Eye (tissue), 1 donor: ENCODE results near the gene PRB3.

ENCODE experiments used
- DNase-seq: peaks from one replicate; pipeline ENCODE4 v3.0.0-alpha.2; 2015

PRB3 gene

DNA sequence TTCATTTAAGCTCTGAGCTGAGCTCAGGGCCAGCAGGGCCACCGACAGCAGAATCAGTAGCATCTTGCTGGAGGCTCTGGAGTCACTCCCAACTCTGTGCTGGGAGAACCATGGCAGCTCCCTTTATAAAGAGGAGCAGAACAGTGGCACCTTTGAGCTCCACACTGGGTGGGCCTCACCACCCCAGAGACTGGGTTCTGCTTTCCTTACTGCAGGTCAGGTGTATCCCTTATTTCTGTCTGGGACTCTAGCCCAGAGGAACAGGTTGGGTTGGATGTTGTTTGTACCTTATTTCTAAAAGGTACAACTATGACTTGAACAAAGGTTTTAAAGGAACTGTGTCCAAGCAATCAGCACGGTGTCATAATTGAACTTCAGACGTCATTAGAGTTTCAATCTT lies at the start of gene PRB3:
Gene PRB3 (minus strand): TSS at position 101 of the 400 bp plus-strand sequence. CDS start 38 bp downstream, at position 63.
- no peak for DNase-seq

DNA sequence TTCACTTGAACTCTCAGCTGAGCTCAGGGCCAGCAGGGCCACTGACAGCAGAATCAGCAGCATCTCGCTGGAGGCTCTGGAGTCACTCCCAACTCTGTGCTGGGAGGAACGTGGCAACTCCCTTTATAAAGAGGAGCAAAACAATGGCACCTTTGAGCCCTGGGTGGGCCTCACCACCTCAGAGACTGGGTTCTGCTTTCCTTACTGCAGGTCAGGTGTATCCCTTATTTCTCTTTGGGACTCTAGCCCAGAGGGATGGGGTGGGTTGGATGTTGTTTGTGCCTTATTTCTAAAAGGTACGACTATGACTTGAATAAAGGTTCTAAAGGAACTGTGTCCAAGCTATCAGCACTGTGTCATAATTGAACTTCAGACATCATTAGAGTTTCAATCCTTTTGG lies 40.8 kb upstream of the PRB3 start, which contains the start of gene PRB4:
Gene PRB4 (minus strand): TSS at position 101 of the 400 bp plus-strand sequence. CDS start 38 bp downstream, at position 63.
- no peak for DNase-seq

DNA sequence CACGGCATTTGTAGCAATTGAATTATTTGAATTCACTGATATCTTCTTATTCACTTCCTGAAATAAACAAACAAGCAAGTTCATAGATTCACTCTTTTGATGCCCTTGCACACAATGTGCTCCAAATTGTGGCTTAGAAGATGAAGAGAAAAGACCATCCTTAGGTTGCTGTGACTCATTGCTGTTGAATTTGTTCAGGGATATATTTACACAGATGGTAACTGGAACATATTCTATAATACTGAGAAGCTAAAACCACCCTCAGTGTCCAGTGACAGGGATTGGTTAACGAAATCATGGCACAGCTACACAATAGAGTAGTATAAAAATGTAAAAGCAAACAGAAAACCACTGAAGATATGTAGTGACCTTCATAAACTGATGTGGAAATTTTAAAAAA lies 37.6 kb upstream of the PRB3 start:
- DNase-seq: no peak

DNA sequence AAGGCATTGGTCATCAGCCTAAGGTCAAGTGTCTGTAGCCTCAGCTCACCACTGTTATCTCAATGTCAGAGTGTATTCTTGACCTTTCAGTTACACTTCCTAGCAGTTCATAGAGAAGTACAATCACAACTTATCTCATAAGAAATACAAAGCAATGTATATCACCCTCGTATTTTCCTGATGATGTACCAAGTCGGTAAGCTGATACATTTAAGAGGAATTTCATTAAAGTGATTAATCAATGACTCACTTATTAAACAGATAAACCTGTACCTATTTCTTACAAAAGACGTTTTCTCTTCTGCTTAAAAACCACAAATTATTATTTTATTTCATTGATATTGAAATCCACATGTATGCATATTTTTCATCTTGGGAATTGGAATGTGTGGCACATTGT lies 3.9 kb upstream of the PRB3 start:
- DNase-seq: no peak

DNA sequence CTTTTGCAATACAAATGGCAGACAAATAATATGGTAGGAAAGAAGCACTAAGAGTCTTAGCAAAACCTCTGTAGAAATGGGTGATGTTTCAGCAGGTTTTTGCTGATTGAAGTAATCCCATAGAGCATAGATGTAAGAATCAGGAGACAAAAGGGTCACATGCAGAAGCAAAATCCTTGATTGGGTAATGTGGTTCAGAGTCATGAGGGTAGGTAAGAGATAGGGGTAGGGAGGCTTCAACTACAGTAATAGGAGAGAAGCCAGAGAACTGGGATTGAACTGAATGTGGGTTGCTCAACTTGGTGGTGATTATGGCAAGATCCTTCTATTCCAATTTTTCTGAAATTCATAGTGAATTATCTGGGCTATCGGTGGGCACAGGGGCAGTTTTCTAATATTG lies 5.0 kb downstream of the PRB3 start:
- DNase-seq: no peak

DNA sequence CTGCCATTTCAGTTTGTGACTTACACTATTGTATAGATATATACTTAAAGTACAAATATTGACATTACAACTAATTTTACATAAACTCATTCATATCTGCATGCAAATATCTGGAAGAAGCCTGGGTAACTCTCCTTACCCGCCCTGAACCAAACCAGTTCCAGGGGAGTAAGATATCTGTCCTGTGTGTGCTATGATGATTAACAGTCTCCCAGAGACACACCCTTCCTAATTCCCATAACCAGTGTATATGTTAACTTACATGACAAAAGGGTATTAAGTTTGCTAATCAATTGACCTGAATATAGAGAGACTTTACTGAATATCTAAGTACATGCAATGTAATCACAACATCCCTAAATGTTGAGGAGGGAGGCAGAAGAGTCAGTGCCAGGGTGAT lies 23.0 kb downstream of the PRB3 start:
- no peak for DNase-seq

DNA sequence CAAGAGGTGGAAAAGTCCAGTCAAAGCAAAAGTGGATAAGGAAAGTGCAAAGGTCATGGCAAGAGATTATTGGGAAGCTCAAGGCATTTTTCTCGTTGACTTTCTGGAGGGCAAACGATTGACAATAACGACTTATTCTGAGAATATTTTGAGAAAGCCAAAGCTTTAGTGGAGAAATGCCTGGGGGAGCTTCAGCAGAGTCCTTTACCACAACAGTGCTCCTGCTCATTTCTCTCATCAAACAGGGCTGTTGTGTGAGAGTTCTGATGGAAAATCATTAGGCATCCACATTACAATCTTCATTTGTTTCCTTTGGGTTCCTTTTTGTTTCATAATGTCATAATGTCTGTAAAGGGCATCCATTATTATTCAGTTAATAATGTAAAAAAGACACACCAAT lies 26.9 kb downstream of the PRB3 start:
- DNase-seq: no peak

DNA sequence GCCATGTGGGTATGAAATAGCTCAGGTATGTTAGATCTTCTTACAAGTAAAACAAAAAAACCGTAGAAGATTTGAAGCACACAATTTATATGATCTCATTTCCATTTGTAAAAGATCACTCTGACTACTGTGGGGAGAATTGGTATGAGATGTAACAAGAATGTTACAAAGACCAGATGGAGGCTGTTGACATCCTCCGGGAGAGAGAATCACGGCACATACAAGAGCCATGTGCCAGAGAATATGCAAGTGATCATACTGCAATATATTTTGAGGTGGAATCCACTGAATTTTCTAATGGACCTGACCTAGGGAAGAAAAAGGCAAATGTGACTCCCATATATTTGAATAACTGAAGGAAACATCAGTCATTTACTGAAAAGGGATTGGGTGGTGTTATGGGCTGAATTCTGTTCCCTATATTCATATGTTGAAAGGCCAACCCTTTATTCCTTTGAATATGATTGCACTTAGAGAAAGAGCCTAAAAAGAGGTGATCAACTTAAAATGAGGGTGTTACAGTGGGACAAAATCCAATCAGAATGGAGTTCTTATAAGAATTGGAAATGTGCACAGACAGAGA lies 29.1 kb downstream of the PRB3 start:
- no peak for DNase-seq

DNA sequence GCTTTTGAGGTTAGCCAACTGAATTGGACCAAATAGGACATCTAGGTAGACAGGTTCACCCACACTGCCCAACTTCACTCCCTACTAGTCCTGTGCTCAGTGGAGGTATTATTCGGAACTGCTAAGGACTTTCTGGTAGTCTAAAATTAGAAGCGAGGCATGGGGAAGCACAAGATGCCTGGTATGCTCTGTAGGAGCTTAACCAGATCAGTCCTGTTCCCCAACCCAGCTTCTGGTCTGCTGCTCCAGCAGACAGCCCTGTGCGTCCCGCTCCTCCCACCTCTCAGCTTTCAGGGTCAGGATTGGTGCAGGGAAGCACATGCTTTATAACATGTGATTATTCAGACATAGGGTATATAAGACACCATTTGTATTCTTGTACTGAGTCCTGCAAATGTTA lies 31.2 kb downstream of the PRB3 start:
- no peak for DNase-seq

DNA sequence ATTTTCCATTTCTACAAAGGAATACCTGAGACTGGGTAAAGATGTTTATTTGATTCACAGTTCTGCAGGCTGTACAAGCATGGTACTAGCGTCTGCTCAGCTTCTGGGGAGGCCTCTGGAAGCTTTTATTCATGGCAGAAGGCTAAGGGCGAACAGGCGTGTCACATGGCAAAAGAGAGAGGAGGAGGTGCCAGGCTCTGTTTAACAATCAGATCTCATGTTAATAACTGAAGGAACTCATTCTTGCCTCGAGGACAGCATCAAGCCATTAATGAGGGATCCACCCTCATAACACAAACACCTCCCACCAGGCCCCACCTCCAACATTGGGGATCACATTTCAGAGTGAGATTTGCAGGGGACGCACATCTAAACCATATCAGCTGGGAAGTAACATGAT lies 36.0 kb downstream of the PRB3 start:
- no peak for DNase-seq

DNA sequence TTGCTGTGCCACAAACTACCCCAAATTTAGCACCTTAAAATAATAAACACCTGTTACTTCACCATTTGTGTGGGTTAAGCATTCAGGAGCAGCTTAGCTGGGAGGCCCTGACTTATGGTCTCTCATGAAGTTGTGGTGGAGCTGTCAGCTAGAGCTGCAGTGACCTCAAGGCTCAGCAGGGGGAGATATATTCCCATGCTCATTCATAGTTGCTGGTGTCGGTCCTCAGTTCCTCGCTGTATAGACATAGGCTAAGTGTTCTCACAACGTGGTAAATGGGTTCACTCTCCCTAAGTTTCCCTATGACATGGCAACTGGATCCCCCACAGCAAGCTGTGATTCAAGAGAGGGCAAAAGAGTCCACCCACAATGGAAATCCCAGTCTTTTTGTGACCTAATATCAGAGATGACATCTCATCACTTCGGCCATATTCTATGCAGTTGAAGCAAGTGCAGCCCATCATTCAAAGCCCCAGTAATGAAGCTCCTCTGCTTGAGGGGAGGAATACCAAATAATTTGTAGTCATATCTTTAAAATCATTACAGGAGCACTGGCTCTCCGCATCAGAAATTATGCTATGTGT lies 41.1 kb downstream of the PRB3 start:
- peak; percentile 53 for DNase-seq

DNA sequence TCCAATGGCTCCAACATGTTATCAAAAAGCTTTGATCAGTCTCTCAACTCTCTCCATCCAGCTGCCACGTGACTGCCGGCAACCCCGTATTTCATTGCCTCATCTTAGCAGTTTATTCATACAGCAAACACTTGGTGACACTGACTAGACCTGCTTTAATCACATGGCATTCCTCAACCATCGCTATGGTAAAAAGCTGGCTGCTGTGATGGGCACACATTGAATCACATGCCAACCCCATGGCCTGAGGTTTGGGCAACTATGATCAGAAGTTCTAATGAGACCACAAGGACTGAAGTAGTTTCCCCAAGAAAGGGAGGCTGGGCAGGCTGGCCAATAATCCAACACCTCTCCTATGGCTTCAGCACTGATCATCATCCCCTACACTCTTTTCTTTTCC lies 42.1 kb downstream of the PRB3 start:
- no peak for DNase-seq
